Measurements from ENCODE around the gene MED6. TPM values are rescaled to one million over a fixed set of nuclear protein-coding genes. Genes with fewer than 3 reads are reported as not detected.

The MED6 gene
- polyA plus RNA-seq, 1 donor (not counting 4 experiments of a cell fraction or from before 2014, with no cell fraction given), result 52.6 TPM

DNA sequence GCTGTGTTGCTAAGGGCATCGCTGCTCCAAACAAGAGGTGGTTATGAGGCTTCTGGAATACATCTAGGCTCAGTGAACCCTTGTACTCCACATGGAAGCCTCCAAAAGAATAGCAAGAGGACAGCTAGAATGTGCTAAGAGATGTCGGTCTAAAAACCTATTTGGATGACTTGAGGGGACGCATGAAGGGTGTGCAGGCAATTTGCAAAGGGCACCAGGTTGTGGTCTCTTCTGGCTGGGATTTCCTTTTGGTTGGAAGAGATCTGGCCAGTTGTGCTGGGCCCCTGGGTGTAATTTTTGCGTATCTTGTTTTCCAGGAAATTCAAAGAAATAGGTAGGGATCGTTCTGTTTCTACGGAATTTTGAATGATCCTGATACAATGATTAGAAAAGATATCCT lies 45.4 kb upstream of the MED6 start:
- dilution Hi-C loops (cut with MboI; ENCODE audit: extremely low pct_ligation_motif_present, low sequenced_read_pairs), result no loop called here

DNA sequence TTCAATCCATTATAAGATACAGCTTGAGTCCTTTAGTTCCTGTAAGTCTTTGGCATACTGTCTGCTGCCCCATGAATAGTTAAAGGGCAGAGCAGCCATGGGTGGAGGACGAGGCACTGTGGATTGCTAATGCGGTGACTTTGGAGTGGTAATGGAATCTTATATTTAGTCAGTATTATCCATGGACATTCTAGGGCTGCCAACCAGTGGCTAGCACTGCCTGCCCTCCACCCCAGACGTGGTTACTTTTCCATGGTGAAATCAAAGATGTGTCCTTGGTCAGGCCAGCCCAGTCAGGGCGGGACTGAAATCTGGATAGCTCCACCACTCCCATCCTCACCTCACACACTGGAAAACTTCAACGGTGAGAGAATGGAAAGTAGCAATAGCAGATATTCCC lies 43.5 kb upstream of the MED6 start:
- peaks cover 14% of the 10 kb centered on the region for H3K4me1 ChIP-seq (ENCODE audit: control insufficient read depth, extremely low read depth, insufficient read depth, low read length)
- no peak overlapping the region for H3K4me3 ChIP-seq (ENCODE audit: control insufficient read depth in 2 of 3, extremely low read depth in 1 of 3, insufficient read depth in 2 of 3, low read depth in 1 of 3, low read length in 3 of 3)
- no peak for TF ChIP-seq EZH2 (IDR thresholded peaks at IDR 0.05; ENCODE audit: low read length)
- TF ChIP-seq, protein P1, sequence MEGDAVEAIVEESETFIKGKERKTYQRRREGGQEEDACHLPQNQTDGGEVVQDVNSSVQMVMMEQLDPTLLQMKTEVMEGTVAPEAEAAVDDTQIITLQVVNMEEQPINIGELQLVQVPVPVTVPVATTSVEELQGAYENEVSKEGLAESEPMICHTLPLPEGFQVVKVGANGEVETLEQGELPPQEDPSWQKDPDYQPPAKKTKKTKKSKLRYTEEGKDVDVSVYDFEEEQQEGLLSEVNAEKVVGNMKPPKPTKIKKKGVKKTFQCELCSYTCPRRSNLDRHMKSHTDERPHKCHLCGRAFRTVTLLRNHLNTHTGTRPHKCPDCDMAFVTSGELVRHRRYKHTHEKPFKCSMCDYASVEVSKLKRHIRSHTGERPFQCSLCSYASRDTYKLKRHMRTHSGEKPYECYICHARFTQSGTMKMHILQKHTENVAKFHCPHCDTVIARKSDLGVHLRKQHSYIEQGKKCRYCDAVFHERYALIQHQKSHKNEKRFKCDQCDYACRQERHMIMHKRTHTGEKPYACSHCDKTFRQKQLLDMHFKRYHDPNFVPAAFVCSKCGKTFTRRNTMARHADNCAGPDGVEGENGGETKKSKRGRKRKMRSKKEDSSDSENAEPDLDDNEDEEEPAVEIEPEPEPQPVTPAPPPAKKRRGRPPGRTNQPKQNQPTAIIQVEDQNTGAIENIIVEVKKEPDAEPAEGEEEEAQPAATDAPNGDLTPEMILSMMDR (optimal IDR thresholded peaks at IDR 0.05 in 1 of 3, IDR thresholded peaks at IDR 0.05 in 1 of 3, conservative IDR thresholded peaks at IDR 0.05 in 1 of 3; ENCODE audit: extremely low read depth in 1 of 3, insufficient read depth in 2 of 3, low read length in 3 of 3), result no peak
- no peaks in the 10 kb centered on the region for H3K79me2 ChIP-seq (ENCODE audit: control insufficient read depth, insufficient read depth, low read length)
- no peak overlapping the region for H3K9ac ChIP-seq (ENCODE audit: control insufficient read depth, extremely low read depth, insufficient read depth, low read length)
- no peaks in the 10 kb centered on the region for H4K20me1 ChIP-seq (ENCODE audit: control insufficient read depth, extremely low read depth, insufficient read depth, low read length)
- no peak overlapping the region for H3K4me2 ChIP-seq (ENCODE audit: control insufficient read depth, extremely low read depth, insufficient read depth, low read depth, low read length)
- DNase-seq (ENCODE audit: low read depth, low spot score) (no peak), FAIRE-seq (no peak)
- dilution Hi-C loops (cut with MboI; ENCODE audit: extremely low pct_ligation_motif_present, low sequenced_read_pairs), result no loop called here
- no peak overlapping the region for H2AFZ ChIP-seq (ENCODE audit: control insufficient read depth, low read length)
- H3K9me1 ChIP-seq (ENCODE audit: control insufficient read depth, extremely low read depth, insufficient read depth, low read length), result no peaks in the 10 kb centered on the region
- H3K27ac ChIP-seq (ENCODE audit: control insufficient read depth, insufficient read depth, low read length), result no peak overlapping the region
- no peaks in the 10 kb centered on the region for H3K36me3 ChIP-seq (ENCODE audit: control insufficient read depth in 2 of 2, extremely low read depth in 1 of 2, insufficient read depth in 2 of 2, low read length in 2 of 2)
- H3K9me3 ChIP-seq (ENCODE audit: control insufficient read depth, low read depth, low read length), result no peaks in the 10 kb centered on the region
- H3K27me3 ChIP-seq (ENCODE audit: control insufficient read depth, extremely low read depth, insufficient read depth, low read length), result peaks cover 29% of the 10 kb centered on the region

More for the DNA sequence above, 45.4 kb upstream of the MED6 start:
- FAIRE-seq (no peak), DNase-seq (ENCODE audit: low read depth, low spot score) (no peak)
- no peak overlapping the region for H3K27ac ChIP-seq (ENCODE audit: control insufficient read depth, insufficient read depth, low read length)
- H3K4me1 ChIP-seq (ENCODE audit: control insufficient read depth, extremely low read depth, insufficient read depth, low read length), result peaks cover 11% of the 10 kb centered on the region
- H3K9me1 ChIP-seq (ENCODE audit: control insufficient read depth, extremely low read depth, insufficient read depth, low read length), result no peaks in the 10 kb centered on the region
- peaks cover 22% of the 10 kb centered on the region for H3K27me3 ChIP-seq (ENCODE audit: control insufficient read depth, extremely low read depth, insufficient read depth, low read length)
- H3K9ac ChIP-seq (ENCODE audit: control insufficient read depth, extremely low read depth, insufficient read depth, low read length), result no peak overlapping the region
- no peaks in the 10 kb centered on the region for H3K9me3 ChIP-seq (ENCODE audit: control insufficient read depth, low read depth, low read length)
- no peak overlapping the region for H3K4me2 ChIP-seq (ENCODE audit: control insufficient read depth, extremely low read depth, insufficient read depth, low read depth, low read length)
- no peak overlapping the region for H3K4me3 ChIP-seq (ENCODE audit: control insufficient read depth in 2 of 3, extremely low read depth in 1 of 3, insufficient read depth in 2 of 3, low read depth in 1 of 3, low read length in 3 of 3)
- H2AFZ ChIP-seq (ENCODE audit: control insufficient read depth, low read length), result no peak overlapping the region
- H4K20me1 ChIP-seq (ENCODE audit: control insufficient read depth, extremely low read depth, insufficient read depth, low read length), result no peaks in the 10 kb centered on the region
- no peaks in the 10 kb centered on the region for H3K36me3 ChIP-seq (ENCODE audit: control insufficient read depth in 2 of 2, extremely low read depth in 1 of 2, insufficient read depth in 2 of 2, low read length in 2 of 2)
- H3K79me2 ChIP-seq (ENCODE audit: control insufficient read depth, insufficient read depth, low read length), result no peaks in the 10 kb centered on the region
- no peak for TF ChIP-seq EZH2 (IDR thresholded peaks at IDR 0.05; ENCODE audit: low read length)
- TF ChIP-seq, protein P1 (optimal IDR thresholded peaks at IDR 0.05 in 1 of 3, IDR thresholded peaks at IDR 0.05 in 1 of 3, conservative IDR thresholded peaks at IDR 0.05 in 1 of 3; ENCODE audit: extremely low read depth in 1 of 3, insufficient read depth in 2 of 3, low read length in 3 of 3), result no peak
